IMR-90 (cell line): ENCODE data around the gene HVCN1. TPM values are rescaled to one million over a fixed set of nuclear protein-coding genes. Genes with fewer than 3 reads are reported as not detected.
"Not testable (repeated sequence)": the region's sequence is repeated elsewhere in the genome, so short reads cannot be mapped to it uniquely, and the experiment has no call there.

Experiments used
- ATAC-seq: fragments of 200-7000 bp; cut with Tn5 transposase; 2 replicates; pipeline ENCODE4 v1.9.1; 2020; ENCODE audit warnings: low read depth, mild to moderate bottlenecking, moderate library complexity
- BruUV-seq: library from RNA; stranded (reverse); fragments of 400-500 nt; replicated peaks from 2 replicates; lab custom pipeline; 2021; lab: Mats Ljungman, UMichigan
- CTCF ChIA-PET: fragments of 300-600 bp; formaldehyde crosslinking; extraction: SDS; loops from one replicate; lab custom pipeline; 2021; ENCODE audit warnings: antibody characterized with exemption; lab: Yijun Ruan, JAX
- POLR2A ChIA-PET: fragments of 300-600 bp; sonication (Branson Sonifier 250); formaldehyde crosslinking; loops from one replicate; lab custom pipeline; 2022; ENCODE audit warnings: antibody characterized with exemption; ENCODE audit not compliant: unreplicated experiment; lab: Charles Lee
- DNase-seq: peaks from one replicate; pipeline ENCODE4 v3.0.0; 2013
- H2AFZ ChIP-seq: replicated peaks from 2 replicates; pipeline ENCODE3; 2013; ENCODE audit warnings: low read length, mild to moderate bottlenecking; ENCODE audit not compliant: poor library complexity
- H2AK5ac ChIP-seq: 2 replicates; pipeline ENCODE4 v1.6.1; 2013; ENCODE audit warnings: low read depth, low read length, inconsistent platforms
- H2AK9ac ChIP-seq: replicated peaks from 2 replicates; pipeline ENCODE3; 2013; ENCODE audit warnings: mild to moderate bottlenecking, low read depth, low read length, moderate library complexity; ENCODE audit not compliant: poor library complexity
- H2BK120ac ChIP-seq: 2 replicates; pipeline ENCODE4 v1.6.1; 2013; ENCODE audit warnings: low read depth, low read length, inconsistent platforms
- H2BK15ac ChIP-seq: 3 replicates; pipeline ENCODE4 v1.6.1; 2013; ENCODE audit warnings: low read depth, low read length, inconsistent platforms
- H2BK20ac ChIP-seq: 2 replicates; pipeline ENCODE4 v1.6.1; 2013; ENCODE audit warnings: low read depth, mild to moderate bottlenecking, inconsistent platforms, low read length, moderate library complexity
- H2BK5ac ChIP-seq: 2 replicates; pipeline ENCODE4 v1.6.1; 2013; ENCODE audit warnings: mild to moderate bottlenecking, low read depth, low read length, inconsistent platforms; ENCODE audit not compliant: poor library complexity, severe bottlenecking
- H3K14ac ChIP-seq: replicated peaks from 2 replicates; pipeline ENCODE4 v1.6.1; 2013; ENCODE audit warnings: low read depth, low read length, inconsistent platforms
- H3K18ac ChIP-seq: 2 replicates; pipeline ENCODE4 v1.6.1; 2013; ENCODE audit warnings: low read depth, low read length, control low read depth
- H3K23ac ChIP-seq: 2 replicates; pipeline ENCODE4 v1.6.1; 2013; ENCODE audit warnings: low read depth, low read length, inconsistent platforms
- H3K27ac ChIP-seq: 2 replicates; pipeline ENCODE4 v1.5.1; 2013; ENCODE audit warnings: mild to moderate bottlenecking, control low read depth, low read length; ENCODE audit not compliant: insufficient read depth
- H3K27me3 ChIP-seq: 2 replicates; pipeline ENCODE4 v1.6.1; 2013; ENCODE audit warnings: low read length; ENCODE audit not compliant: control insufficient read depth, insufficient read depth
- H3K36me3 ChIP-seq: 2 replicates; pipeline ENCODE4 v1.6.1; 2013; ENCODE audit warnings: low read length, mixed read lengths; ENCODE audit not compliant: control insufficient read depth, insufficient read depth
- H3K4ac ChIP-seq: 2 replicates; pipeline ENCODE4 v1.6.1; 2013; ENCODE audit warnings: low read depth, low read length, inconsistent platforms
- H3K4me1 ChIP-seq: 2 replicates; pipeline ENCODE4 v1.6.1; 2013; ENCODE audit warnings: low read length, mixed read lengths; ENCODE audit not compliant: control insufficient read depth, insufficient read depth
- H3K4me2 ChIP-seq: 2 replicates; pipeline ENCODE4 v1.6.1; 2013; ENCODE audit warnings: low read depth, mild to moderate bottlenecking, control low read depth, low read length, moderate library complexity
- H3K4me3 ChIP-seq: 2 replicates; pipeline ENCODE4 v1.5.1; 2013; ENCODE audit warnings: low read depth, mild to moderate bottlenecking, control low read depth, low read length, moderate library complexity; ENCODE audit not compliant: insufficient read depth
- H3K56ac ChIP-seq: 2 replicates; pipeline ENCODE4 v1.6.1; 2013; ENCODE audit warnings: low read length, inconsistent platforms; ENCODE audit not compliant: insufficient read depth; ENCODE audit errors: extremely low read depth
- H3K79me1 ChIP-seq, 2 experiments: 2 replicates each; pipeline ENCODE4 v1.6.1; 2013; ENCODE audit warnings: low read length in 2 of 2, inconsistent platforms in 1 of 2, low read depth in 1 of 2
- H3K9ac ChIP-seq: 2 replicates; pipeline ENCODE4 v1.6.1; 2013; ENCODE audit warnings: low read depth, low read length, control low read depth
- H3K9me1 ChIP-seq: 2 replicates; pipeline ENCODE4 v1.6.1; 2013; ENCODE audit warnings: low read length, inconsistent platforms; ENCODE audit not compliant: insufficient read depth
- H3K9me3 ChIP-seq: 2 replicates; pipeline ENCODE4 v1.6.1; 2013; ENCODE audit warnings: low read length; ENCODE audit not compliant: control insufficient read depth, insufficient read depth
- H4K20me1 ChIP-seq: 2 replicates; pipeline ENCODE4 v1.6.1; 2013; ENCODE audit warnings: low read length, inconsistent platforms; ENCODE audit not compliant: insufficient read depth
- H4K5ac ChIP-seq: 2 replicates; pipeline ENCODE4 v1.6.1; 2013; ENCODE audit warnings: mild to moderate bottlenecking, low read depth, low read length, control low read depth
- H4K8ac ChIP-seq, 2 experiments: 2 replicates each; pipeline ENCODE4 v1.6.1; 2013; ENCODE audit warnings: low read depth in 2 of 2, low read length in 2 of 2, control low read depth in 1 of 2, inconsistent platforms in 1 of 2
- H4K91ac ChIP-seq: 2 replicates; pipeline ENCODE4 v1.6.1; 2013; ENCODE audit warnings: low read depth, low read length, inconsistent platforms; ENCODE audit not compliant: insufficient read depth
- WGBS, 2 experiments: methylation state at CpG; one replicate each; pipeline versions ENCODE4 v1.1.5 to v1.1.7; 2013; ENCODE audit warnings: missing lambda C conversion rate in 2 of 2; ENCODE audit not compliant: insufficient read length in 1 of 2; ENCODE audit errors: extremely low coverage in 2 of 2; 5-methylcytosine and 5-hydroxymethylcytosine counted together
- dilution Hi-C: fragments of 300-500 bp; cut with HindIII; formaldehyde crosslinking; loops from one replicate; pipeline ENCODE4 v1.14.3; 2018; ENCODE audit warnings: low sequenced_read_pairs; ENCODE audit not compliant: unreplicated experiment
- in situ Hi-C: fragments of 300-500 bp; cut with MboI; formaldehyde crosslinking; loops from 3 replicates; pipeline ENCODE4 v1.14.3; 2019; ENCODE audit warnings: low sequenced_read_pairs, inconsistent platforms, mixed read lengths
- intact Hi-C: fragments of 100-400 bp; cut with micrococcal nuclease; formaldehyde crosslinking; loops from 2 replicates; pipeline ENCODE4 v1.10.0; 2022
- polyA plus RNA-seq, 3 experiments: library from polyadenylated mRNA; depleted of rRNA; stranded (reverse); fragments of >200 nt; gene quantifications; 2 replicates each; pipeline ENCODE4 v1.2.3, GENCODE V29; 2012; ENCODE audit warnings: low replicate concordance in 1 of 3
- total RNA-seq: library from RNA; depleted of rRNA; stranded (reverse); fragments of >200 nt; gene quantifications from 2 replicates; pipeline ENCODE4 v1.2.3, GENCODE V29; 2012

The HVCN1 gene
- total and polyA plus RNA-seq, 2 of the 4 experiments (the other 2 are of a cell fraction): 1.9 to 2.0 TPM

DNA sequence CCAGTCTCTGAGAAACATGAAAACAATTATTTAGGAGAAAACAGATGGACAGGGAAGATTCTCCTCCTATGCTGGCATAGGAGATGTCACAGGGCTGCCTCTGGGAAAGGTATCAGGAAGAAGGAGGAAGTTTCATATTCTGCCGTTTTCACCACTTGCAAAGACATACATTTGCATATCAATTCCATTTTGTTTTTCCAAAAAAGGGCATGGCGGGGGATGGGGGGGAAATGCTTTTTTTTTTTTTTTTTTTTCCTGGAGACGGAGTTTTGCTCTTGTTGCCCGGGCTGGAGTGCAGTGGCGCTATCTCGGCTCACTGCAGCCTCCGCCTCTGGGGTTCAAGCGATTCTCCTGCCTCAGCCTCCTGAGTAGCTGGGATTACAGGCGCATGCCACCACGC, 34.7 kb downstream of the HVCN1 start:
- H3K27me3 ChIP-seq, ATAC-seq, H2AFZ ChIP-seq, intact Hi-C loops, H3K9me3 ChIP-seq, H3K23ac ChIP-seq, in situ Hi-C loops, BruUV-seq, CTCF ChIA-PET, H2BK20ac ChIP-seq, H4K8ac ChIP-seq, H2AK5ac ChIP-seq, H3K14ac ChIP-seq, H2BK5ac ChIP-seq, H4K5ac ChIP-seq, H3K4me2 ChIP-seq, H4K91ac ChIP-seq, H3K4ac ChIP-seq, H3K79me1 ChIP-seq, H3K9me1 ChIP-seq, H2BK15ac ChIP-seq, H4K20me1 ChIP-seq, DNase-seq, H2BK120ac ChIP-seq, H3K18ac ChIP-seq, H2AK9ac ChIP-seq, H3K4me3 ChIP-seq, H3K4me1 ChIP-seq, dilution Hi-C loops, POLR2A ChIA-PET, H3K9ac ChIP-seq, H3K56ac ChIP-seq, H3K27ac ChIP-seq, H3K36me3 ChIP-seq: not testable (repeated sequence)
- 100% methylated on average over 1 of the region's 10 CpGs; no CpG with 5 or more reads in 1 of the 2 experiments for WGBS, 2 experiments
